ENCODE results near the gene LDLRAD1. TPM values are rescaled to one million over a fixed set of nuclear protein-coding genes. Genes with fewer than 3 reads are reported as not detected.

Gene LDLRAD1
- total RNA-seq, 1 experiment from 2014 or later: not detected

GRCh38 chr1:54012008-54012325 is 6.0 kb downstream of the LDLRAD1 start:
- DNase-seq: no peak
- no peak overlapping the region for H2BK20ac ChIP-seq (ENCODE audit: low read depth, low read length, poor library complexity, severe bottlenecking)
- H3T11ph ChIP-seq (ENCODE audit: low read length): no peak overlapping the region
- no peak overlapping the region for H3K4me3 Mint-ChIP-seq
- H3K9me3 ChIP-seq (ENCODE audit: control insufficient read depth, low read depth, low read length): no peaks in the 10 kb centered on the region
- H3K27me3 ChIP-seq (ENCODE audit: insufficient read depth, low read length): no peaks in the 10 kb centered on the region
- no peak overlapping the region for H3K18ac ChIP-seq (ENCODE audit: insufficient read length, low read depth, low read length)
- H3K56ac ChIP-seq (ENCODE audit: insufficient read length, low read depth, low read length): no peak overlapping the region
- no peak overlapping the region for H3K4ac ChIP-seq (ENCODE audit: low read depth, low read length)
- H3K4me2 ChIP-seq (ENCODE audit: insufficient read depth, insufficient read length, low read length): no peak overlapping the region
- TF ChIP-seq CTCF (conservative IDR thresholded peaks at IDR 0.05): no peak
- H3K27ac ChIP-seq (ENCODE audit: insufficient read length, low read depth, low read length): no peak overlapping the region
- H3K79me2 ChIP-seq (ENCODE audit: insufficient read depth, low read length): no peaks in the 10 kb centered on the region
- H3K23me2 ChIP-seq (ENCODE audit: insufficient read length, low read depth, low read length, poor library complexity, severe bottlenecking): no peaks in the 10 kb centered on the region
- no peak overlapping the region for H2BK15ac ChIP-seq (ENCODE audit: low read depth, low read length)
- H2AFZ ChIP-seq (ENCODE audit: low read length): no peak overlapping the region
- no peak overlapping the region for H2BK120ac ChIP-seq (ENCODE audit: low read depth, low read length, poor library complexity, severe bottlenecking)
- no peak overlapping the region for H2BK5ac ChIP-seq (ENCODE audit: insufficient read length, low read length)
- WGBS (ENCODE audit: extremely low coverage, insufficient read length, low lambda C conversion rate): no CpG with 5 or more reads among the region's 9 CpGs
- no peak overlapping the region for H2BK12ac ChIP-seq (ENCODE audit: insufficient read length, low read depth, low read length)
- no peak overlapping the region for H3K14ac ChIP-seq (ENCODE audit: insufficient read depth, low read length)
- peaks cover 1% of the 10 kb centered on the region for H3K27me3 Mint-ChIP-seq (ENCODE audit: low read depth)
- H3K27ac Mint-ChIP-seq: no peak overlapping the region
- H4K20me1 ChIP-seq (ENCODE audit: control insufficient read depth, insufficient read depth, insufficient read length): no peaks in the 10 kb centered on the region
- no peaks in the 10 kb centered on the region for H3K79me1 ChIP-seq (ENCODE audit: insufficient read depth, low read depth, low read length, poor library complexity, severe bottlenecking)
- no peaks in the 10 kb centered on the region for H3K36me3 Mint-ChIP-seq (ENCODE audit: insufficient read depth in 1 of 3, low read depth in 3 of 3)
- peaks cover 8 to 10% of the 10 kb centered on the region in 2 experiments for H3K4me1 Mint-ChIP-seq
- H3K4me1 ChIP-seq (ENCODE audit: insufficient read depth, low read length): no peaks in the 10 kb centered on the region
- no peaks in the 10 kb centered on the region for H3K9me3 Mint-ChIP-seq
- H2AK5ac ChIP-seq (ENCODE audit: insufficient read length, low read length): no peak overlapping the region
- H4K91ac ChIP-seq (ENCODE audit: insufficient read length, low read depth, low read length): no peak overlapping the region
- H4K8ac ChIP-seq (replicated peaks; ENCODE audit: insufficient read length, low read depth, low read length): no peak overlapping the region
- no peak overlapping the region for H3K23ac ChIP-seq (ENCODE audit: insufficient read length, low read depth, low read length)
- H3K9ac ChIP-seq (ENCODE audit: extremely low read depth, insufficient read length, low read length): no peak overlapping the region
- H4K5ac ChIP-seq (ENCODE audit: insufficient read length, low read depth, low read length): no peak overlapping the region

Data from H9 (cell line).